Dermis microvascular lymphatic vessel endothelial cell (primary cell): ENCODE results near the gene MYH6. TPM values are rescaled to one million over a fixed set of nuclear protein-coding genes. Genes with fewer than 3 reads are reported as not detected.
"Not testable (repeated sequence)": the region's sequence is repeated elsewhere in the genome, so short reads cannot be mapped to it uniquely, and the experiment has no call there.

Experiments
- DNase-seq, 2 donors: peaks; one replicate each; pipeline versions ENCODE4 v3.0.0 to v3.0.0-alpha.2; 2010; ENCODE audit warnings: low read depth in 2 of 2
- total RNA-seq: library from RNA; depleted of rRNA; stranded (reverse); fragments of >200 nt; gene quantifications from 2 replicates; pipeline ENCODE4 v1.2.1, GENCODE V29; 2014

MYH6 gene
- total RNA-seq, 1 donor from 2014 or later, result not detected

DNA sequence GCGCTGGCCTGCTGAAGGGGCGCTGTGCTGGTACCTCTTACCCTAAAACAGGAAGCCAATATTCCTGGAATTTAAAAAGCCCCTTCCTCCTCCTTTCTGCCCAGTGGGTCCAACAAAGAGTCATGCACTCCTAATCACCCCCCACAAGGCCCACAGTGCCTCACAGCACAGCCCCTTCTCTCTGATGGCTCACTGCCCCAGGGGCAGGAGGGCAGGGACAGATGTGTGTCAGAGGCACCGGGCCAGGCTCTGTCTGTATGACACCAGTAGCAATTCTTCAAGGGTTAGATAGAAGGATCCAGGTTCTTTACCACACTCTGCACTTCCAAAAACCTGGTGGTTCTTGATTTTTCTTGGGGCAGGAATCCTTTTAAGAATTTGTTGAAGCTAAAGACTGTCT is 8.9 kb downstream of the MYH6 start:
- DNase-seq, result no peak

DNA sequence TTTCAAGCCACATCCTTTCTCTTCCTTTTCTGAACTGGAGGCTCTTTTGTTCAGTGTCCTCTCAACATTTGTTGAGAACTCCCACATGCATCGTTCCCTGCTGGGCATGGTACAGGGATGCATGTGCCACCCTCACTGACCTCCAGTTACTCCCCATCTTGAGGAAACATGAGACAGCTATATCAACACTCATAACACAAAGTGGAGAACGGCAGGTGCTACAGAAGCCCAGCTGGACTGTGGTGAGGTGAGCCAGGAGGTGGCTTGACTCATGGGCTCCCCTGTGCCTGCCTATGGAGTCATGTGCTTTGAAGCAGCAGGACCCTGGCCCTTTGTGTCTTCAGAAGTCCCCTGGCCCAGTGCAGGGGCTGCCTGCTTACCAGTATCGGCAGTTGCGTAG is 9.7 kb downstream of the MYH6 start:
- no peak for DNase-seq

DNA sequence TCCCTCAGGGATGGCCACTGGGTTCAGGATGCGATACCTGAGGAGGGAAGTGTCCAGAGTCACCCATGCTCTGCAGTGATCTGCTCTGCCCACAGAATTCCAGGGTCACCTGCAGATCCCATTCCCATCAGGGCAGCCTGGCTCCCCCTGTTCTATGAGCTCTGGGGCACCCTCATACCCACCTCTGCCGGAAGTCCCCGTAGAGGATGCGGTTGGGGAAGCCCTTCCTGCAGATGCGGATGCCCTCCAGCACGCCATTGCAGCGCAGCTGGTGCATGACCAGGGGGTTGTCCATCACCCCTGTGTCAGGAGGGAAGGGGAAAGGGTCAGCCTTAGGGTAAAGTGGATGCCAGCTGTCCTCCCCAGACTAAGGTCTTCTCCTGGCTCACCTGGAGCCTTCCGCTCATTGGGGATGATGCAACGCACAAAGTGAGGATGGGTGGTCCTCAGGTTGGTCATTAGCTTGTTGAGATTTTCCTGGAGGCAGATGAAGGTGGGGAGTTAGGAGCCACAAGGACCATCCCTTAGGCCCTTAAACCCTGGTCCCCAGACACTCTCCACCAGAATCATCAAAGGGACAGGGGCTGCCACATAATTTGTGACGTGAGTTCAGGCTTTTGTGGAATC is 11.2 kb downstream of the MYH6 start:
- DNase-seq, result no peak

DNA sequence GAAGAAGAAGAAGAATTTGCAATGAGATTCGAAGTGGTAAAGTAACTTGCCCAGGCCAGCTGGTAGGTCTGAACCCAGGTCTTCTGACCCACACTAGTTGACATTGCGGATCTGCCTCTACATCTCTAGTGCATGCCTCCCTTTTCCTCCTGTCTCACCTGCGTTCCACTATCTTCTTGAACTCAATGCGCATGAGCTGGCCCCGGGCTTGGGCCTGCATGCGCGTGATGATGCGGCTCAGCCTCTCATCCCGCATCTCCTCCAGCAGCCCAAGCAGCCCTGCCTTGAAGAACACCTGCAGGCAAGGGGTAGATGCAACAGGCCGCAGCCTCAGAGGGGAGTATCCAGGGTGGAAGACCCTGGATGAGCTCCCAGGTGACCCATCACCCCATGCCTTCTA is 11.9 kb downstream of the MYH6 start:
- DNase-seq, result no peak

DNA sequence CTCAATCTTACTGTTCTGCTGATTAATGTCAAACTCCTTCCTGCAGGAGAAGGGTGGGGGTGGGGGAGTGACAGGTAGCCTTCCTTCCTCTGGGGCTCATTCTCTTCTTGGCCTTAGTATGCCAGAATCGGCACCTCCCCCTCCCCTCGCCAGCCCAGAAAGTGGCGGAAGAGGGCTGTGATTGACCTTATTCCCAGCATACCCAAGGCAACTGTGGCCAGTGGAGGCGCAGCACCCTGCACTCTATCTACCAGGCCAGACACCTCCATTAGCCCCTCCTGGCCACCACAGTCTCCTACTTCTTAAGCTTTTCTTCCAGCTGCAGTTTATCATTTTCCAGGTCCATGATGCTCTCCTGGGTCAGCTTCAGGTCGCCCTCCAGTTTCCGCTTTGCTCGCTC is 15.5 kb downstream of the MYH6 start:
- no peak for DNase-seq

DNA sequence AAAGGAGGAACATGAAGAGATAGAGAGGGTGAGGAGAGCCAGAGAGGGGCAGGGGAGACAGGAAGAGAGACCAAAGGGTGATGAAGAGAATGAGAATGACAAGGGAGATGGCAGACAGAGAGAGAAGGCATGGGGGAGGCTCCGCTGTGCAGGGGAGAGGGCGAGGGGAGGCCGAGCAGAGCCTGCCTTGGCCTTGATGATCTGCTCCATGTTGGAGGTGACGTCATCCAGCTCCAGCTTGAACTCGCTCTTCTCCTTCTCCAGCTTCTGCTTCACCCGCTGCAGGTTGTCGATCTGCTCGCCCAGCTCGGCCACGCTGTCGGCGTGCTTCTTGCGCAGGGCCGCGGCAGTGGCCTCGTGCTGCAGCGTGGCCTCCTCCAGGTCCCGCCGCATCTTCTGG is 18.2 kb downstream of the MYH6 start:
- DNase-seq, result not testable (repeated sequence)

DNA sequence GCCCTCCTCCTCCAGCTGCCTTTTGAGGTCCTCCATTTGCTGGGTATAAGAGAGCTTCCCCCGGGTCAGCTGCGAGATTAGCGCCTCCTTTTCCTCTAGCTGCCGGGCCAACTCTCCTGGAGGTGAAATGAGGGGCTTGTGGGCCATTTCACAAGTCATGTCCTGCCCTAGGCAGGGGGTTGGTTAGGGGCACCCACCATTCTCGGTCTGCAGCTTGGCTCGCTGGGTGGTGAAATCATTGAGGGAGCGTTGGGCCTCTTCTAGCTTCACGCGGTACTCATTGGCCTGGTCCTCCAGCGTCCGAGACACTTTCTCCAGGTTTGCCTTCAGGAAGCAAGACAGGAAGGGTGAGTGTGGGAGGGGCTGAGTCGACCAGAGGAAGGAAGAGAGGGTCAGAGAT is 18.7 kb downstream of the MYH6 start:
- DNase-seq, result no peak

DNA sequence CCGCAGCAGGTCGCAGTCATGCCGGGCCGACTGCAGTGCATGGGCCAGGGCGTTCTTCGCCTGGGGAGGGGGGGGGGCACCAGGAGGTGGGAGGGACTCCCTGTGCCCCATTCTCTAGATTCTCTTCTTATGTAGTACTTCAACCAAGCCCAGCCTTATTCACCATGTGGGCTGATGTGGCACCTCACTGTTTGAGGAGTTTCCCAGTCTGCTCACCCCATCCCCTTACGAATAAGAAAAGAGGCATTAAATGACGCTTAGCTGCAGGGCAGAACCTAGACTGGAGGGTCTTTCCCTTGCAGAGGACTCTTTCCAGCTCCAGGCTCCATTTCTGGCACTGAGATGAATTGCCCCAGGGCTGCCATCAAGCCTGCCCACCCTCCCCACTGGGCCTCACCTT is 19.1 kb downstream of the MYH6 start:
- DNase-seq, result no peak

DNA sequence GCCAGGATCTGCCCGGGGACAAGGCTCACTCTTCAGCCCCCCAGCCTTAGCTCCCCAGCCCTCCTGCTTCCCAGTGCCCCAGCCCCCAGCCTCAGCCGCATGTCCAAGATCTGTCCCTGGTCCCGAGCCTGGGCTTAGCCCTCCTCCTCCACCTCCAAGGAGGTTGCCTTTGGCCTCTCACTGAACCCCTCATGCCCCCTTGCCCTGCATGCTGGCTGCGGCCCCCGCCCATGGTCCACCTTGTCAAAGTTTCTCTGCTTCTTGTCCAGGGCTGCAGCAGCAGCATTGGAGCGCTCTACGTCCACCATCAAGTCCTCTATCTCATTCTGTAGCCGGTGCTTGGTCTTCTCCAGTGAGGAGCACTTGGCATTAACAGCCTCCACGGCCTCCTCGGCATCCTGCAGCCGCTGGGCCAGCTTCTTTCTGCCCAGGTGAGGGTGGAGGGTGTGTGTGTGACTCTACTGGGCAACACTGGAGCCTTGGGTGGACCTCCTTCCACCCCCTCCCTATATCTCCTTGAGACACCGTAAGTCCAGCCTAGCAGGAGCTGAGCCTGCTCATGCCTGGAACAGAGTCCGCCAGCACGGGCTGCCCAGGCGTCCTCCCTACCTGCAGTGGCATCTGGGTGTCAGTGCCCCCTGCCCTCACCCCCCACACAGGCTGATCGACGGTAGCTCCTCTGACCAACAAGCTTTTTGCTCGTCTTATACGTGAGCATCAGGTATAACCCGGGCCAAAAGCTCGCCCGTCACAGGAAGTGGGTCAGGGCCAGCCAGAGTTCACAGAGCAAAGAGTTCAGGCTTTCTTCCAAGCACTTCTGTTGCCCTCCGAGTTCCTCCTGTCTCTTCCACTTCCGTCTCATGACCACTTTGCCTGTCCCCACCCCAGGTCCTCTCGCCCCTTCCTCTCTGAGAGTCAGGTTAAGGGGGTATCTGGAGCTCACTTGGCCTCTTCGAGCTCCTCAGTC is 19.9 kb downstream of the MYH6 start:
- DNase-seq, result no peak

DNA sequence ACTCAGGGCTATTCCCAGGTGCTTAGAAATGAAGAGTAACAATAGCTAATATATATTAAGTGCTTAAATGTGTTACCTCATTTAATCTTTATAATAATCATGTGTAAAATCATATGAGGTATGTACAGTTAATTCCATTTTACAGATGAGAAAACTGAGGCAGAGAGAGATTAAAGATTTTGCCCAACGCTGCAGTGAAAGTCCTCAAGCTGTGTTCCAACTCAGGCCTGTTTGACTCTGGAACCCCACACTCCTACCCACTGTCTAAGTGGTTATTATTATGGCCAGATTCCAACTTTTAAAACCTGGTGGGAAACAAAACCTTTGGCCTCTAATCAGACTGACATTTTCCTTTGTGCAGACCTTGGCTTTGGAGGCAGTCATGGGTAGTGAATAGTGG is 21.1 kb downstream of the MYH6 start:
- no peak for DNase-seq

DNA sequence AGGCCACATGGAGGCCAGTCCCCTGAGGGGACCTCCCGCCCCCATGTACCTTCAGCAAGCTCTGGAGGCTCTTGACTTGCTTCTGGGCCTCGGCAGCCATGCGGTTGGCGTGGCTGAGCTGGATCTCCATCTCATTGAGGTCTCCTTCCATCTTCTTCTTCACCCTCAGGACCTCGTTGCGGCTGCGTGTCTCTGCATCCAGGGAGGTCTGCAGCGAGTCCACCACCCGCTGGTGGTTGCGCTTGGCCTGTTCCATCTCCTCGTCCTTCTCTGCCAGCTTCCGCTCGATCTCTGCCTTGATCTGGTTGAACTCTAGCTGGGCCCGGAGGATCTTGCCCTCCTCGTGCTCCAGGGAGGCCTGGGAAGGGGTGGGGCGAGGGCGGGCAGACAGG is 21.8 kb downstream of the MYH6 start:
- not testable (repeated sequence) for DNase-seq

DNA sequence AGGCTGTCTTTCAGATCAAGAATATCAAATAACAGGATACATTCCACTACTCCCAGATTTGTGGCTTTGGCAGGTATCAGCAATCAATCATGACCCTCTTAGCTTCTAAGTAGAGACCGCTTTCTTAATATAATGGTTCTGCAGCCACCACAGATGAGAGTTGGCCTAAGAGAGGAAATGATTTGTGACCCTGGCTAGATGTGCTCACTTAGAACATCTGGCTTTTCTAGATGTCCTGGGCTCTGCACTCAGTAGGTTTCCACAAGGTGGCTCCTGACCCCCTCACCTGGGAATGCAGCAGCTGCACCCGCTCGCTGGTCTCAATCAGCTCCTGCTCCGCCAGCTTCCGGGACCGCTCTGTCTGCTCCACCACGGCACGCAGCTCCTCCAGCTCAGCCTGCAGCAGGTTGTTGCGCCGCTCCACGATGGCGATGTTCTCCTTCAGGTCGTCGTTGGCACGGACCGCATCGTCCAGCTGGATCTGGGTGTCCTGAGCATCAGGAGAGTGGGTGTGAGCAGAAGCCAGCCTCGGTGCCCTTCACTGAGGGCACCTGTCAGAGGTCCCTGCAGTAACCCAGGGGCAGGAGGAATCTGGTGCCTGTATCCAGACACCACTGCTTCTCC is 22.3 kb downstream of the MYH6 start:
- DNase-seq, result no peak

DNA sequence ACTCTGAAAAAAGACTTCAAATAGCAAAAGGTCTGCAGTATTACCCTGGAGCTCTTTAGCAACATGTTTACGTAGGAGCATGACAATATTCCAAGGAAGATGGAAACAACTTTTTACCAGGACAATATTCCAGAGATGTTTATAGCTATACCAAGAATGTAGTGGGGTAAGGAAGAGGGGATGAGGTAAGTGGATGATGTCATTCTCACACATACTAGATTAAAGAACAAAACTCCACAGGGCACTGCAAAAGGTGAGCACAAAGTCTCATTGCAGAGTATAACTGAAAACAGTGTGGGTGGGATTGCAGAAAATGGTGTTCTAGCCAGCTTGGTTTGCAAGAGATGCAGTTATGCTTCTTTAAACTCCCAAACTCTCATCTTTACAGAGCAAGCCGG is 22.8 kb downstream of the MYH6 start:
- no peak for DNase-seq

DNA sequence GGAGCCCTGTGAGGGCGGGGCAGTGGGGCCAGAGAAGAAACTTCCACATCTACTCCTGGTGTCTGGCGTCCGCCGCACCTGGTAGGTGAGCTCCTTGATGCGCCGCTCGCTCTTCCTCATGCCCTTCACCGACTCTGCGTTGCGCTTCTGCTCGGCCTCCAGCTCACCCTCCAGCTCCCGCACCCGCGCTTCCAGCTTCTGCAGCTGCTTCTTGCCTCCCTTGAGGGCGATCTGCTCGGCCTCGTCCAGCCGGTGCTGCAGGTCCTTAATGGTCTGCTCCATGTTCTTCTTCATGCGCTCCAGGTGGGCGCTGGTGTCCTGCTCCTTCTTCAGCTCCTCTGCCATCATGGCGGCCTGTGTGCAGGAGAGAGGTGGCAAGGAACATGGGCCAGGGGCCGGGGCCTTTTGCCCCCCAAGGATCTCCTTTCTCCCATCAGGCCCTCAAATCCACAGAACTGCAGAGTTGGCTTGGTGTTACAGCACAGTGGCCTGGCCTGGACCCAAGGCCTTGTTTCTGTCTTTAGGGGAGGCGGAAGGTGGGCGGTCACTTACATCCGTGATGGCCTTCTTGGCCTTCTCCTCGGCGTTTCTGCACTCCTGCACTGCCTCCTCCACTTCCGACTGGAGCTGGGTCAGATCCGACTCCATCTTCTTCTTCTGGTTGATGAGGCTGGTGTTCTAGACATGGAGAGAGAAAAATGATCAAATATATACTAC is 23.6 kb downstream of the MYH6 start:
- no peak for DNase-seq

DNA sequence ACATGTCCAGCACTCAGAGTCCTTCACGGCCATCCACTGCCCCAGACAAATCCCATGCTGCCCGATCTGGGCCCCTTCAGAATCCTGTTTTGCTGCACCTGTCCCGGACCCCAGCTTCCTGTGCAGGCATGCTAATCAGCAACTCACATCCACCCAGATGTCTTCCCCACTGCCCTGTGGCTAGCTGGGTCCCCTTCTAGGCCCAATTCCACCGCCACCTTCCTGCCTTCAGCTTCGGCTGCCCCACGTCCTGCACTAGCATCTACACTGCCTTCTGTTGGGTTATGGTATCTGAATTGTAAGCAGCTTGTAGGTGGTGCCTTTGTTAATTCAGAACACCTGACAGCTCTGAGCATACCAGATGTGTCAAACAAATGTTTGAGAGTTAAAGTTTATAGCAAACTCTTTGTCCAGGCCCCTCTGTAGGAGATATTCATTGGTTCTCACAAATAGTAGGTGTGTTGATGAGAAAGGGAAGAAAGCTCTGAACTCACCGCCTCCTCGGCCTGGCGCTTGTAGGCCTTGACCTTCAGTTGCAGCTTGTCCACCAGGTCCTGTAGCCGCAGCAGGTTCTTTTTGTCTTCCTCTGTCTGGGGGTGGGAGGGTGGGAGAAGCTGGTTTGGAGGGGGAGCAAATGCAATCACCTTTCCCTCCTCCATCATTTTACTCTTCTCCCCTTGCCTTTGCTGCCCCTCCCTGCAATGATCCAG is 25.2 kb downstream of the MYH6 start:
- no peak for DNase-seq

DNA sequence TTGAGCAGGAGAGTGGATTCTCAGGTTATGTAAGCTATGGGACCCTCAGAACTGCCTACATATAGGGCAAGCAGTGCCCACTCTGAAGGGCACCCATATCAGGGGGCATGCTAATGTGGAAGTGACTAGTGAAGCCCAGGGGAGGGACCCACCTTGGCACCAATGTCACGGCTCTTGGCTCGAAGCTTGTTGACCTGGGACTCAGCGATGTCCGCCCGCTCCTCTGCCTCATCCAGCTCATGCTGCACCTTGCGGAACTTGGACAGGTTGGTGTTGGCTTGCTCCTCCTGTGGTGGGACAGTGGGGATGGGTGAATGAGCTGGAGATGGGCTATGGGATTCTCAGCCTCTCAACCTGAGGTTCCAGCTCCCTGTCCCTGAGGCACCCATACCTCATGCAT is 25.8 kb downstream of the MYH6 start:
- DNase-seq, result no peak

DNA sequence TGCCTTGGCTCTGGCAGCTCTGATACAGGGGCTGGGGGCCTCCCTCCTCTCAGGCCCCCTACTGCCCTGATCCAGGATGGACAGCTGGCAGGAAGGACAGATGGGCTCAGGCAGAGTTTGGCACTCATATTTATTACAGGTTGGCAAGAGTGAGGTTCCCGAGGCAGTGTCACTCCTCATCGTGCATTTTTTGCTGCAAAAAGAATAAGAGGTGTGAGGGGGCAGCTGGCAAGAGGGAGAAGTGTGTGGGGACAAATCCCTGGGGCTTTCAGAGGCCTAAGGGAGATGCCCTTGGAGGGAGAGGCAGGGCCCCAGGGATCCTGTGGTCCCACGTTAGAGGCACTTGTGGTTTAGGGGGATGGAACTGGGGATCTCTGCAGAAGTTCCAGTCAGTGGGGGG is 26.2 kb downstream of the MYH6 start:
- no peak for DNase-seq

DNA sequence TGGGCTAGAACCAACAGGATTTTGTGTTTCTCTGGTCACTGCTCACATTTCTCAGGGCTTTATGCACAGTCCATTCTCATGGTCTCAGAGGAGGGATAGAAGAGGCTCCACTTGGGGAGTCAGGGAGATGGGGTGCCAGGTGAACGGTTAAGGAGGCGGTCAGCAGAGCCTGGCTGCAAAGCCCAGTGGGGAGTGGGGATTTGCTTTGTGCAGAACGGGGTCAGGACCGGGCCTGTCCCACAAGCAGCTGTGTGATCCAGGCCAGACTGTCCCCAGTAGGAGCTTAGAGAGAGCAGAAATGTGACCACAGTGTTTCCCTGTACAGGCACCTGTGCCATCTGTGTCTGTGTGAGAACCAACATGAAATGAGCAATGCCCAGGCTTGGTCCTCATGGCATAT is 27.1 kb downstream of the MYH6 start:
- no peak for DNase-seq

DNA sequence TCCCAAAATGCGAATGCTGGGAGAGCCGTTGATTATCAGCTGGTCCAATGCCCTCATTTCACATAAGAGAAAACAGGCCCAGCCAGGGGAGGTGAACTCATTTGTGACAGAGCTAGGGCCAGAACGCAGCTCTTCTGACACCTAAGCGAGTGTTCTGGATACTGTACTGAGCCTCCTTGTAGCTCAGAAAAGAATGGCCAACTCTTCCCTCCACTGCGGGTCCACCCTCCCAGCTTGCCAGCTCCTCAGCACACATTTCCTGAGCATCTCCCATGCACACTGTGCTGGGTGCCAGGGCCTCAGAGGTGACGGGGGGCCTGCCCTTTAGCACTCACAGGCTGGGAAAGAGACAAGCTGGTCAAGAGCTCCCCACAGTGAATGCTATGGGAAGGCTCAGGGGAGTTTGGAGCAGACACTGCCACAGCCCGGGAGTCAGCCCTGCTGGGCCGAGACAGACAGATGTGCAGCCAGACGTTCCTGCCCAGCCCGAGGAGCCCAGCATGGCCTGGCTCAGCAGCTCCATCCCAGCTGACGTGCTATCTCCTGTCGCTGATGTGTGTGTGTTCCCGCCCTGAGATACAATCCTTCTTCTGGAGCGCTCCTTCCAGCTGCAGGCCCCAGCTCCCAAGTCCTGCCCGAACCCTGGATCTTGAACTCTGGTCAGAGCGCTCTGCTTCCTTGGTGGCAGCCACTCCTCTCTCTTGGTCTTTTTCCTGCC is 27.7 kb downstream of the MYH6 start:
- DNase-seq, result no peak

DNA sequence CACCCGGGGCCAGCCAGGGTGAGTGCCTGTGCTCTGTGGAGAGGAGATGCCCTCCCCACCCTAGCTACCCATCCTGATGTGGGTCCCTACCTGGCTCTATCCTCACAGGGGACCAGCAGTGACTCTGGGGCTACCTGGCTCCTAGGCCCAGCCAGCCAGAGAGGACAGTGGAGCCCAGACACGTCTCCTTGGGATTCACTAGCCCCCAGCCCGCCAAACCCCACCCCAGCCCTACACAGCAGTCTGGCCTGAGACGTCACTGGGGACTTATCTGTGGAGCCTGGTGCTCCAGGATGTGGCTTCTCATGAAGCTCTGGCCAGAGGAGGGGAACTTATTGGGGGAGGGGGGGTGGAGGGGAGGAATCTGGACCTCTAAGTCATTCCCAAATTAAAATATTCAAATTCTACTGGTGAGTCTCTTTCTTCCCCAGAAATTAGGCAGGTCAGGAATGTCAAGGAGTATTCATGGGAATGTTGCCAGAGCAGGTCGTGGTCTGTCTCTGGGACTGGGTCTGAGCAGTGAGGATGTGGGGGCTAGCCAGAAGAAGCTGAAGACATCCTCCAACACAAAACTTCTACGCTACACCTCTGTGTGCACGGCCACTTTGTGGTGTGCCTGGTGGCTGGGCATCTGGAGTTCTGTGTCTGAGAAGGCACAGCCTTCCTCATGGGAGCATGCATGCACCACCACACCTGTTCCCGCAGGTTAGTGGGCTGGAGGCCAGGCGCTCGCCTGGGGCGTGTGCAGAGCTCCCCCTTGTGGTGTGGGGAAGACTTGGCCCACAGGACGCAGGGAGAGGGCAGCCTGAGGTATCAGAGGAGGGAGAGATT is 28.5 kb downstream of the MYH6 start:
- peak in 1 of 2 donors; percentile 40 for DNase-seq
